Sigmoid colon (tissue), 7 donors: Measurements from ENCODE around the gene SLC25A30. TPM values are rescaled to one million over a fixed set of nuclear protein-coding genes. Genes with fewer than 3 reads are reported as not detected.

ENCODE experiments used
- DNase-seq: peaks from one replicate; pipeline ENCODE4 v3.0.0-alpha.2; 2019
- H3K27ac ChIP-seq, 4 donors: fragments of 200-600 bp; sonication (generic); one replicate each; pipeline ENCODE4 v1.5.1; 2016 to 2019; ENCODE audit warnings: mild to moderate bottlenecking in 1 of 4
- H3K27me3 ChIP-seq, 3 donors: fragments of 200-600 bp; sonication (generic); one replicate each; pipeline ENCODE4 v1.5.1; 2019; ENCODE audit warnings: mild to moderate bottlenecking in 1 of 3
- H3K36me3 ChIP-seq, 4 donors: fragments of 200-600 bp; sonication (generic); one replicate each; pipeline ENCODE4 v1.5.1; 2016 to 2019
- H3K4me1 ChIP-seq, 4 donors: fragments of 200-600 bp; sonication (generic); one replicate each; pipeline ENCODE4 v1.5.1; 2017 to 2019
- H3K4me3 ChIP-seq, 4 donors: fragments of 200-600 bp; sonication (generic); one replicate each; pipeline ENCODE4 v1.5.1; 2017 to 2019; ENCODE audit warnings: mild to moderate bottlenecking in 2 of 4, moderate library complexity in 1 of 4
- H3K9me3 ChIP-seq, 4 donors: fragments of 200-600 bp in 3 of 4; sonication (generic) in 3 of 4; one replicate each; pipeline versions ENCODE4 v1.5.1 to v1.6.1; 2013 to 2019
- CTCF ChIP-seq, 4 experiments: fragments of 450-650 bp in 3 of 4; fragments of 200-600 bp in 1 of 4; IDR thresholded peaks; one replicate each; pipeline ENCODE4 v1.5.1; 2016 to 2019; ENCODE audit warnings: antibody characterized with exemption in 4 of 4, mild to moderate bottlenecking in 3 of 4, moderate library complexity in 2 of 4
- EP300 ChIP-seq, 4 donors: sonication (generic); formaldehyde crosslinking; IDR thresholded peaks; one replicate each; pipeline ENCODE4 v1.6.1; 2017; ENCODE audit warnings: antibody characterized with exemption in 4 of 4
- POLR2A ChIP-seq, 2 donors: fragments of 450-650 bp; IDR thresholded peaks; one replicate each; pipeline ENCODE4 v1.6.1; 2016; ENCODE audit warnings: antibody characterized with exemption in 2 of 2, mild to moderate bottlenecking in 2 of 2, moderate library complexity in 2 of 2
- POLR2AphosphoS5 ChIP-seq, 4 donors: sonication (generic); formaldehyde crosslinking; IDR thresholded peaks; one replicate each; pipeline ENCODE4 v1.6.1; 2017; ENCODE audit warnings: antibody characterized with exemption in 4 of 4
- WGBS, 2 donors: extraction: QIAGEN DNeasy Blood & Tissue Kit; methylation state at CpG; one replicate each; pipeline ENCODE4 v1.1.7; 2013; 5-methylcytosine and 5-hydroxymethylcytosine counted together
- intact Hi-C: fragments of 100-400 bp; cut with DNase I; formaldehyde crosslinking; loops from one replicate; pipeline ENCODE4 v1.15.1; 2023
- polyA plus RNA-seq, 3 donors: library from polyadenylated mRNA; stranded (reverse); fragments of 200-250 nt; gene quantifications; one replicate each; pipeline ENCODE4 v1.2.3, GENCODE V29; 2013
- total RNA-seq, 4 donors: library from RNA; depleted of rRNA; stranded (reverse); fragments of >200 nt; gene quantifications; one replicate each; pipeline ENCODE4 v1.1.0, GENCODE V29; 2016
- donor health status: healthy with polysubstance abuse.
- donor health status: Bipolar disorder and iron deficiency.
- donor health status: healthy.

The SLC25A30 gene
- total and polyA plus RNA-seq, 7 donors, result 5.8 to 15.9 (median 9.1) TPM

- Histone ChIP-seq H3K36me3 (peaks cover 0 to 58% (median 11%) of the 10 kb centered on the region in 4 donors), H3K4me3 (no peak overlapping the region), H3K27me3 (no peaks in the 10 kb centered on the region), H3K27ac (no peak overlapping the region), H3K9me3 (no peaks in the 10 kb centered on the region), H3K4me1 (peaks cover 0 to 14% (median 10%) of the 10 kb centered on the region in 4 donors)
- 28 to 64% methylated on average over 2 of the region's 2 CpGs for WGBS, 2 donors
- intact Hi-C loops, result no loop called here
- TF ChIP-seq CTCF (IDR thresholded peaks at IDR 0.05) (no peak), POLR2AphosphoS5 (IDR thresholded peaks at IDR 0.05) (no peak), POLR2A (IDR thresholded peaks at IDR 0.05) (no peak), EP300 (IDR thresholded peaks at IDR 0.05) (no peak)
- no peak for DNase-seq
These were observed 8.2 kb downstream of the SLC25A30 start for GRCh38 chr13:45410001-45410400.

DNA sequence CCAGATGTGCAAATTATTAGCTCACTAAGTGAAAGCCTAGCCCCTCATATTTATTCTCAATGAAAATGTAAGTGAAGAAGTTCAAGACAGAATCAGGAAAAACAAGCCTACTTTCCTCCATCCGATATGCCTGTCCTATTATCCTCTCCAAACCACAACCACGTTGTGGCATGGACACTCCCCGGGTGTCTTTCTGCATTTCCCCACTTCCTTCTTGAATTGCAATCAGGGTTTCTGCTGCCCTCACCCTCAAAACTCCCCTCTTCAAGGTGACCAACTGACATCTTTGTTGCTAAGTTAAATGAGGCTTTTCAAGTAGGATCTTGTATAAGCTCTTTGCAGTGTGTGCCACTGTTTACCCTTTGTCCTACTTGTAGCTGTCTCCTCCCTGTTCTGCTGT lies 11.8 kb downstream of the SLC25A30 start:
- no peaks in the 10 kb centered on the region for H3K4me1 ChIP-seq
- H3K9me3 ChIP-seq, result no peaks in the 10 kb centered on the region
- 61 to 73% methylated on average over 3 of the region's 3 CpGs for WGBS, 2 donors
- no peaks in the 10 kb centered on the region for H3K27me3 ChIP-seq
- peaks cover 0 to 87% (median 14%) of the 10 kb centered on the region in 4 donors for H3K36me3 ChIP-seq
- no peak overlapping the region for H3K4me3 ChIP-seq
- intact Hi-C loops, result no loop called here
- H3K27ac ChIP-seq, result no peak overlapping the region
- no peak for TF ChIP-seq POLR2AphosphoS5 (IDR thresholded peaks at IDR 0.05)
- no peak for TF ChIP-seq CTCF (IDR thresholded peaks at IDR 0.05)
- no peak for TF ChIP-seq POLR2A (IDR thresholded peaks at IDR 0.05)
- TF ChIP-seq EP300 (IDR thresholded peaks at IDR 0.05), result no peak
- DNase-seq, result no peak

GRCh38 chr13:45403081-45403480 lies 15.1 kb downstream of the SLC25A30 start:
- WGBS, 2 donors, result 94 to 95% methylated on average over 3 of the region's 3 CpGs
- Histone ChIP-seq H3K4me3 (no peak overlapping the region), H3K4me1 (no peaks in the 10 kb centered on the region), H3K27ac (no peak overlapping the region), H3K9me3 (no peaks in the 10 kb centered on the region), H3K27me3 (no peaks in the 10 kb centered on the region), H3K36me3 (peaks cover 0 to 92% (median 23%) of the 10 kb centered on the region in 4 donors)
- DNase-seq, result no peak
- intact Hi-C loops, result no loop called here
- TF ChIP-seq CTCF (IDR thresholded peaks at IDR 0.05) (no peak), POLR2AphosphoS5 (IDR thresholded peaks at IDR 0.05) (no peak), POLR2A (IDR thresholded peaks at IDR 0.05) (no peak), EP300 (IDR thresholded peaks at IDR 0.05) (no peak)

- 93 to 95% methylated on average over 3 of the region's 3 CpGs for WGBS, 2 donors
- no peak for DNase-seq
- H3K27me3 ChIP-seq, result no peaks in the 10 kb centered on the region
- no peak overlapping the region for H3K4me3 ChIP-seq
- H3K36me3 ChIP-seq, result peaks cover 0 to 92% (median 21%) of the 10 kb centered on the region in 4 donors
- H3K27ac ChIP-seq, result no peak overlapping the region
- TF ChIP-seq CTCF (IDR thresholded peaks at IDR 0.05) (no peak), POLR2A (IDR thresholded peaks at IDR 0.05) (no peak), POLR2AphosphoS5 (IDR thresholded peaks at IDR 0.05) (no peak), EP300 (IDR thresholded peaks at IDR 0.05) (no peak)
- intact Hi-C loops, result no loop called here
- no peaks in the 10 kb centered on the region for H3K4me1 ChIP-seq
- H3K9me3 ChIP-seq, result no peaks in the 10 kb centered on the region
These were observed 15.5 kb downstream of the SLC25A30 start for GRCh38 chr13:45402641-45403040.

- Histone ChIP-seq H3K9me3 (no peaks in the 10 kb centered on the region), H3K4me1 (no peaks in the 10 kb centered on the region), H3K27me3 (no peaks in the 10 kb centered on the region), H3K4me3 (no peak overlapping the region), H3K36me3 (peaks cover 0 to 80% (median 18%) of the 10 kb centered on the region in 4 donors), H3K27ac (no peak overlapping the region)
- TF ChIP-seq POLR2AphosphoS5 (IDR thresholded peaks at IDR 0.05), result no peak
- TF ChIP-seq EP300 (IDR thresholded peaks at IDR 0.05), result no peak
- TF ChIP-seq CTCF (IDR thresholded peaks at IDR 0.05), result no peak
- TF ChIP-seq POLR2A (IDR thresholded peaks at IDR 0.05), result no peak
- DNase-seq, result no peak
- intact Hi-C loops, result no loop called here
- 100% methylated on average over 1 of the region's 1 CpG for WGBS, 2 donors
These were observed 16.9 kb downstream of the SLC25A30 start for GRCh38 chr13:45401314-45401713.
